Neural crest cell (in vitro differentiated cells): Measurements from ENCODE around the gene APOL1. TPM values are rescaled to one million over a fixed set of nuclear protein-coding genes. Genes with fewer than 3 reads are reported as not detected.
"Not testable (repeated sequence)": the region's sequence is repeated elsewhere in the genome, so short reads cannot be mapped to it uniquely, and the experiment has no call there.

Experiments
- DNase-seq: peaks from one replicate; pipeline ENCODE4 v3.0.0; 2021; ENCODE audit warnings: low read depth, mixed read lengths, low spot score
- H3K27ac Mint-ChIP-seq: one replicate; pipeline ENCODE4 v1.8.0; 2021; ENCODE audit warnings: mild to moderate bottlenecking, mixed read lengths; ENCODE audit not compliant: unreplicated experiment
- H3K27me3 Mint-ChIP-seq: 2 replicates; pipeline ENCODE4 v1.8.0; 2021; ENCODE audit warnings: low read depth, mild to moderate bottlenecking, mixed read lengths
- H3K36me3 Mint-ChIP-seq: 2 replicates; pipeline ENCODE4 v1.8.0; 2021; ENCODE audit warnings: low read depth, mild to moderate bottlenecking, mixed read lengths
- H3K4me1 Mint-ChIP-seq: 2 replicates; pipeline ENCODE4 v1.8.0; 2021; ENCODE audit warnings: mixed read lengths
- H3K4me3 Mint-ChIP-seq: one replicate; pipeline ENCODE4 v1.8.0; 2021; ENCODE audit warnings: mild to moderate bottlenecking, mixed read lengths
- H3K9me3 Mint-ChIP-seq: 2 replicates; pipeline ENCODE4 v1.8.0; 2021; ENCODE audit warnings: mixed read lengths
- CTCF ChIP-seq: fragments of 200-600 bp; sonication (generic); conservative IDR thresholded peaks from 2 replicates; pipeline ENCODE4 v1.5.0; 2021; ENCODE audit warnings: antibody characterized with exemption, mild to moderate bottlenecking
- total RNA-seq: library from RNA; stranded (reverse); gene quantifications from 2 replicates; pipeline ENCODE4 v1.2.1, GENCODE V29; 2021

The APOL1 gene
- total RNA-seq, 1 donor from 2014 or later = not detected

DNA sequence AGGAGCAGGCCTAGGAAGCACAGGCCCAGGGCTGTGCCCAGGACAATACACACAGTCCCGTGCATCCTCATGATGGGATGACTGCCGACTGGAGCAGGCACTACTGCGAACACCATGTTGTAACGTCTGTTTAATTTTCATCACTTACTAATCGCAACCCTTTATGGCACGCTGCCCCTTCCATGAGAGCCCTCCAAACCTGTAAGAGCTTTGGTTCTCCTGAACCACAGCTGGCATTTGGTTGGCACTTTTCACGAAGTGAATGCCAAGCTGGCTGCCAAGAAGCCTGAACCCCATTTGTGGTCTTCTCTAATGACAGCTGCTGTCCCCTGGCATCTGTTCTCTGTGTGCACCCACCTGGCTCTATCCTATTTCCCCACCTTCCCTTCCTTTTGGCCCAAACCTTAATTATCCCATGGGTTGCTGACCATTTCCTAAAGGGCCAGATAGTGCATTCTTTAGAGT lies 36.5 kb downstream of the APOL1 start:
- peaks cover 40% of the 10 kb centered on the region for H3K36me3 Mint-ChIP-seq
- no peak overlapping the region for H3K4me3 Mint-ChIP-seq
- DNase-seq = no peak
- H3K9me3 Mint-ChIP-seq = no peaks in the 10 kb centered on the region
- no peak for TF ChIP-seq CTCF
- H3K27ac Mint-ChIP-seq = no peak overlapping the region
- no peaks in the 10 kb centered on the region for H3K4me1 Mint-ChIP-seq
- no peaks in the 10 kb centered on the region for H3K27me3 Mint-ChIP-seq

GRCh38 chr22:36289948-36290371 lies 37.0 kb downstream of the APOL1 start:
- H3K9me3 Mint-ChIP-seq, DNase-seq, H3K4me1 Mint-ChIP-seq, H3K27ac Mint-ChIP-seq, H3K27me3 Mint-ChIP-seq, H3K4me3 Mint-ChIP-seq: not testable (repeated sequence)
- peaks cover 41% of the 10 kb centered on the region for H3K36me3 Mint-ChIP-seq

DNA sequence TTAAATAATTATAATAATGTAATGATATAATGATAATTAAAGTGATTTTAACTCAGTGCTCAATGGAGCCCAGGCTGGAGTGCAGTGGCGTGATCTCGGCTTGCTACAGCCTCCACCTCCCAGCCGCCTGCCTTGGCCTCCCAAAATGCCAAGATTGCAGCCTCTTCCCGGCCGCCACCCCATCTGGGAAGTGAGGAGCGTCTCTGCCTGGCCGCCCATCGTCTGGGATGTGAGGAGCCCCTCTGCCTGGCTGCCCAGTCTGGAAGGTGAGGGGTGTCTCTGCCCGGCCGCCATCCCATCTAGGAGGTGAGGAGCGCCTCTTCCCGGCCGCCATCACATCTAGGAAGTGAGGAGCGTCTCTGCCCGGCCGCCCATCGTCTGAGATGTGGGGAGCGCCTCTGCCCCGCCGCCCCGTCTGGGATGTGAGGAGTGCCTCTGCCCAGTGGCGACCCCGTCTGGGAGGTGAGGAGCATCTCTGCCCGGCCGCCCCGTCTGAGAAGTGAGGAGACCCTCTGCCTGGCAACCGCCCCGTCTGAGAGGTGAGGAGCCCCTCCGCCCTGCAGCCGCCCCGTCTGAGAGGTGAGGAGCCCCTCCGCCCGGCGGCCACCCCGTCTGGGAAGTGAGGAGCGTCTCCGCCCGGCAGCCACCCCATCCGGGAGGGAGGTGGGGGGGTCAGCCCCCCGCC lies 37.6 kb downstream of the APOL1 start:
- not testable (repeated sequence) for H3K27ac Mint-ChIP-seq, DNase-seq, H3K4me3 Mint-ChIP-seq, H3K9me3 Mint-ChIP-seq, H3K4me1 Mint-ChIP-seq, H3K27me3 Mint-ChIP-seq
- H3K36me3 Mint-ChIP-seq = peaks cover 43% of the 10 kb centered on the region

DNA sequence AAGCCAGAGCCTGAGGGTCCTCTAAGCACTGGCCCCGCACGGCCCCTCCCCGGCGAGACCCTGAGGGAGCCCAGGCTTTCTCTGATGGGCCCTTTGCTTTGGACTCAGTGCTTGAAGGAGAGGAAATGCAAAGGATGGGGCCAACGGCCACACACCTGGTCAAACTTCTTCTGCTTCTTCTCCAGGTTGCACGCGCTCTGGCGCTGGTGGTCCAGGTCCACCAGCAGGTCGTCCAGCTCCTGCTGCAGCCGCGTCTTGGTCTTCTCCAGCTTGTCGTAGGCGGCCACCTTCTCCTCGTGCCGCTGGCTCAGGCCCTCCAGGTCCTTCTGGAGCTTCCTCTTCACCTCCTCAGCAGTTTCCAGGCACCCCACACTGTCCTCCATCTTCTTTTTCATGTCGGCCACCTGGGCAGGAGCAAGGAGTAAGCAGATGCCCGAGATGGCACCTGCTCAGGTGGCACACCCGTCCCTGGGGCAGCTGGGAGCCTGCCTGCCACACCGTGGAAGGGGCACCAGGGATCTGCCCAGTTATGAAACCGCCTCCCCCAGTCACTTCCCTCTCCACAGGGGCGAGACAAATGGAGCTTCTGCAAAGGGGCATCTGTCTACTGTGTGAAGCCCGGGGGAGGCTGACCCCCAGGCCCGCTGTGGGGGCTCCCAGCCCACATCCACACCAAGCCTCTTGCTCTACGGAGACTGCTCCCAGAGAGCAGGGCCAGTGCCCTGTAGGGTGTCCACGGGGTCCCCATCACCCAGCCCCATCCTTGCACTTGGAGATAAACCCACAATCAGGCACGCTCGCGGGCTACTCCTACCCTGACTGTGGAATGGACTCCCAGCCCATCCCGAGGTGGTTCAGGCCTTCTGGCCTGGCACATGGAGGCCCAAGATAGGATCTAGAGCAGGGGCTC lies 39.2 kb downstream of the APOL1 start:
- peaks cover 45% of the 10 kb centered on the region for H3K36me3 Mint-ChIP-seq
- no peaks in the 10 kb centered on the region for H3K27me3 Mint-ChIP-seq
- H3K27ac Mint-ChIP-seq = no peak overlapping the region
- TF ChIP-seq CTCF = no peak
- DNase-seq = no peak
- no peak overlapping the region for H3K4me3 Mint-ChIP-seq
- H3K4me1 Mint-ChIP-seq = no peaks in the 10 kb centered on the region
- H3K9me3 Mint-ChIP-seq = no peaks in the 10 kb centered on the region

DNA sequence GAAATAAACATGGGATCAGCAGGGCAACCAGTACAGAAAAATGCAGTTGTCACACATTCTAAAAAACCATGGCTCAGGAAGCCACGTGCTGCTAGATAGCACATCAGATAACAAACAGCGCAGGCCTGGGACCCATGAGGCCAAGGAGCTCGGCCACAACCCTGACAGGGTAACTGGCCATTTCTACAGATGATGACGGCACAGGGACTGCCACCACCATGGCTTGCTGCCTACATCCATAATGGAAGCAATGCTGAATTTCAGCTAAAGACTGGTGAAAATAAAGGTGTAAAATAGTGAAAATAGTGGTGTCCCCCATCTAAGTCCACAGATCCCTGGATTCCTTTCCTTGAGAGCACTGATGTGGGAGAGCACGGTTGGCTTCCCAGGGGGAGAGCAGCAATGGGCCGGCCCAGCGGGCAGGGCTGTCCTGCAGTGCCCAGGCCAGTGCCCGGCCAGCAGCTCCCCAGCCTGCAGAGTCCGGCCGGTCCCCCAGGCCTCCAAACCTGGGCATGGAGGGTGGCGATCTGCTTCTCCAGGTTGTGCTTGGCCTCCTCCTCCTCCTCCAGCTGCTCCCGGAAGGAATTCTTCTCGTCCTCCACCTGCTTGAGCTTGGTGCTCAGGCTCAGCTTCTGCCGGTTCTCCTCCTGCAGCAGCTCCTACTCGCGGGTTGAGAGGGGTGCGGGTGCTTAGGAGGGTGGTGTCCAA lies 40.0 kb downstream of the APOL1 start:
- DNase-seq = no peak
- Mint-ChIP-seq H3K27me3 (no peaks in the 10 kb centered on the region), H3K36me3 (peaks cover 47% of the 10 kb centered on the region)

More for the DNA sequence above, 40.0 kb downstream of the APOL1 start:
- TF ChIP-seq CTCF = no peak
- no peak overlapping the region for H3K27ac Mint-ChIP-seq
- no peaks in the 10 kb centered on the region for H3K4me1 Mint-ChIP-seq
- H3K9me3 Mint-ChIP-seq = no peaks in the 10 kb centered on the region
- no peak overlapping the region for H3K4me3 Mint-ChIP-seq
